ENCODE results near the gene SPOP.
"Not testable (repeated sequence)": the region's sequence is repeated elsewhere in the genome, so short reads cannot be mapped to it uniquely, and the experiment has no call there.

The SPOP gene

DNA sequence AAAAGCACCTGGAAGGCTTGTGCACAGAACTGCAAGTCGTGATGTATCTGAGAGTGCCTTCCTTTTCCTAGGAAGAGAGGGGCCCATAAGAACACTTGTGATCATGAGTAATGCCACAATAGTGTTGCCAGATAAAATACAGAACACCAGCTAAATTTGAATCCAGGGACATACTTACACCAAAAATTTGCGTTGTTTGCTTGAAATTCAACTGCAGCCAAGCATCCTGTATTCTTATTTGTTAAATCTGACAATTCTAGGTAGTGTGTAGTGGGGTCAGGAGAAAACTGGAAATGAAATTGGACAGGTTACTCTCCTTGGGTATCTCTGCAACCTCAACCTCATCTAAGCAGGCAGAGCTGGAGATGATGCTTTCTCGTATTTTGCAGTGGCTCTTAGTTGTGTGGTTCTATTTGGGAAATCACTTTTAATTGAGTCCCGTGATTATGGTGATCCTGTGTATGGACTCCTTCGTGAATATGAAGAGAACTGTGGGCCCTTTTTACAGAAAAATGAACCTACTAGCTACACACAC lies 17.9 kb upstream of the SPOP start:
- DNase-seq: no peak

DNA sequence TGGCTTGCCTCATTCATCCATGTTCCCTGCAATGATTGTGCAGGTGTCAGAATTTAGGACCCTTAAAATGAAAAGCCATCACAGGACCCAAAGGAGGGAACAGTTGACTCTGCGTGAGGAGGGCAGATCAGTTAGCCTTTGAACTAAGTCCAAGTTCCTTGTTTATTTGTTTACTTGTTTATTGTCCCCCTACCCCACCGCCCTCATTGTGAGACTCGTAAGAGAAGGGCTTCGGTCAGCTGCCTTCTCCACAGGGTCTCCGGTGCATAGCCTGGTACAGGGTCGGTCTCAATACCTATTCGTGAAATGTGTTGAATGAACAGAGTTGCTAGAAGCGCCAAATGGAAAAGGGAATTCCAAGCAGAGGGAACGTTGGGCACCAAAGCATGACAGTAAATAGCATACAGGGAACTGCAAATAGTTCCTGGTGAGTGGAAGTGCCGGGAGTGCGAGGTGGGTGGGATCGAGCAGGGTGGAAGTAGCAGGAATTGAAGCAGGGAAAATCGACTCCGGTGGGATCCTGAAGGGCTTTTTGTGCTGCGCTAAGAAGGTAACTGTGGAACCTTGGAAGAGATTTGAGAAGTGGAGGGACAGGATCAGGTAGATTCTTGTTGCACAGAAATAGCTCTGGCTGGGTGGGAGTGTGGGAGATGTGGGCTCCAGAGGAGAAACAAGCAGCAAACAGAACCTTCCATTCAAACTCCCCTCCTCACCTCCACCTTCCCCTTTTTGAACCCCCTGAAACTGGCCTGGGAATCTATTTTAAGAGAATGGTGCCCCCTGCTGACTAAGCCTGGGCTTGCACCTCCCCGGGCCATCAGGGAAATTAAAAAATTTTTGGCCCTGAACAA lies 17.2 kb upstream of the SPOP start:
- DNase-seq: peak; percentile 76

DNA sequence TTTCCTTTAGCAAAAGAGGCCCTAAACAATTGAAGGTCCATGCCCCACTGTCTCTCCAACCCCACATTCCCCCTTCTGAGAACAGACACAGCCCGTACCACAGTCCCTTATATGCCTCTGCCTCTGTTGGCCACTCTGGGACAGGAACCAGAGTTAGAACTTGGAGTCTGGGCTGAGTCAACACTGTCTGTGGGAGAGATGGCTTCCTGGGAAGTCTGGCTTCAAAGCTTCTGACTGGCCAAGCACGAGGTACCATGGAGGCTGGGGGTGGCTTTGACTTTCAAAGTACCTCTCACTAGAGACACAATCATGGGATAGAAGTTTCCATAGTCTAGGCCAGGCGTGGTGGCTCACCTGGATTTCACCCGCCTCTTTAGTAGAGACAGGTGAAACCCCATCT lies 14.9 kb upstream of the SPOP start:
- no peak for DNase-seq

DNA sequence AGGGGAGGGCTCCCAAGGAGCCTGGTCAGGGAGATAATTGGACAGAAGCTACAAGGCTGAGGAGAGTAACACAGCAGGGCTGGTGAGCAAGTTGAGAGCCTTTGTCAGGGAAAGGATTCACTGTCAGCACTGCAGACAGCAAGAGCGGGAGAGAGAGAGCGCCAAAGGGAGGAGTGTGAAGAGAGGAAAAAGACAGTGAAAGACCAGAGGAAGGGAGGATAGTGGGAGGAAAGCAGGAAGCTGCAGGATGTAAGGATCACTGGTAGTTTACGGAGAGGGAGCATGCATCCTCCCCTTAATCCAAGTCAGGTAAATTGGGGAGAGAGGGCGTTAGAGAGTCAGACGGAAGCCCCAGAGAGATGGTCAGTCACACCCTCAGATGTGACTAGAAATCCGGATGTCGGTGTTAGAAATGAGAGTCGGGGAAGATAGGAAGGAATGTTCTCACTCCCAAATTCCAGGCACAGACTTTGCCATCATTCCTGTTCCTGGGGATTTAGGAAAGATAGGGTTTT lies 13.8 kb upstream of the SPOP start:
- DNase-seq: no peak

DNA sequence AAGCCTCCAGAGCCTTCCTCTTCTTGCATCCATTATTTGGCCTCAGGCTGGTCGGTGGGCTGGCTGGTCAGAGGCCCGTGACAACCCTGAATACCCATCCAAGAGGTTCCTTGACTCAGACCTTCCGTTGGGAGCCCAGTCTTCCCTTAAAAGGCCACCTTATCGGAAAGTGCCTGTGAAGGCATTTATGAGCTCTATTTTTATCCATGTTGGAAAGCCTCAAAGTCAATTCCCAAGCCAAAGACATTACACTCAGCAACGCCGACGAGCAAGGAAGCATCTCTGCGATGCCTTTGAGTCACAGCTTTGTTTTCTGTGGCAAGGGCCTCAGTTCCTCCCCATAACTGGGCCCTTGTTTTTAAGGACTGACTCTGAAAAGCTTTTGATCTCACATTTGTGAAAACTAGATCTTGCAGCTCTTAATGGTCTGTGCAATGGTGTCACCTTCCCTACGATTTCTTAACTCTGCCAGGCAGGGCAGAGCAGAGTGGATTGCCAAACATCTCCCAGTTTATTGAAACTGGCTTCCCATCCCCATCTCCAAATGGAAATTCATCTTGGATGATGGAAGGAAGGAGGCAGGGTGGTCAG lies 13.3 kb upstream of the SPOP start:
- no peak for DNase-seq

DNA sequence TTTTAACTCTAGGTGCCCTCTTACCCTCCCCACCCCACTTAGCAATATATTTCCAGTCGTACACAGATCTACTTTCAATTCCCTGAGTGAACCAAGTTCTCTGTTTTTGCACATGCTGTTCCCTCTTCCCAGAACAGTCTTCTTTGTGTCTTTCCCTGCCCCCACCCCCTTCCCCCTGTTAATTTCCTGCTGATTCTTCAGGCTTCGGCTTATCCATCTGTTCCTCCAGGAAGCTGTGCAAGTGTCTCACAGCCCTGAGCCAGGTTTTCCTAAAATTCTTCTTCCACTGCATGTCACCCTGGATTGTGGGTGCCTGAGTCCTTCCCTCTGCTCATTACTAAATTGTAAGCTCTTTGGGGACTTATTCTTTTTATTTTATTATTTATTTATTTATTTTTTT lies 12.4 kb upstream of the SPOP start:
- DNase-seq: no peak

DNA sequence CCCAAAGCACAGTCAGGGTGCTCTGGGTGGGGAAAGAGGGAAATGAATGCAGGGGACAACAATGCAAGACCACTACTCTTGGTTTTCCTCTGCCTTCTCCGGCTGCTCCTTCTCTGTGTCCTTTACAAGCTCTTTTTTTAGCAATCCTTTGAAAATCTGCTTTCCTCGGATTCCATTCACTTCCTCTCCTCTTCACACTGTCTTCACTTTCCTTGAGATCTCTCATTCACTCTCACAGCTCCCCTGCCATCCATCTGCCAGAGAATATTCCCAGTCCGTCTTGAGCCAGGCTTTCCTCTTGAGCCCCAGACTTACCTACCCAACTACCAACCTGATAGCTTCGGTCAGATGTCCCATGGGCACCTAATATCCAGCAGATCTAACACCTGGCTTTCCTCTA lies 11.0 kb upstream of the SPOP start:
- no peak for DNase-seq

DNA sequence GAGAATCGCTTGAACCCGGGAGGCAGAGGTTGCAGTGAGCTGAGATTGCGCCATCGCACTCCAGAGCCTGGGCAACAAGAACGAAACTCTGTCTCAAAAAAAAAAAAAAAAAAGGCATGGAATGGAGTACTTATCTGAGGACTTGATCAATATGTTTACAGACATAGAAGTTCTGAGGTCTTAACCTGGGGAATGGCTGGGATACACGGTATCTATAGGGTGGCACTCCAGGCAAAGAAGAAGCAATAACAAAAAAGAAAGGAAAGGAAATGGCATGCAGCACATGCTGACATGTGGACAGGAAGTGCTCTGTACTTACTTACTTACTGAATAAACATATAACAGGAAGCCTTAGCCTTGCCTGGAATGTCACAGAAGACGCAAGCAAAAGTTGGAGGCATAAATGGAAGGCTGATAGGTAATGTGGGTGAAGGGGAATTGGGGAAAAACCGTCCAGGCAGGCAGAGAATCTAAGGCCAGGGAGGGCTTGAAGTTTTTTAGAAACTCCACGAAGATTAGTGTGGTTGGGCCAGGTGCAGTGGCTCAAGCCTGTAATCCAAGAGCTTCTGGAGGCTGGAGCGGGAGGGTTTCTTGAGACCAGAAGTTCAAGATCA lies 10.1 kb upstream of the SPOP start:
- DNase-seq: peak; percentile 19

DNA sequence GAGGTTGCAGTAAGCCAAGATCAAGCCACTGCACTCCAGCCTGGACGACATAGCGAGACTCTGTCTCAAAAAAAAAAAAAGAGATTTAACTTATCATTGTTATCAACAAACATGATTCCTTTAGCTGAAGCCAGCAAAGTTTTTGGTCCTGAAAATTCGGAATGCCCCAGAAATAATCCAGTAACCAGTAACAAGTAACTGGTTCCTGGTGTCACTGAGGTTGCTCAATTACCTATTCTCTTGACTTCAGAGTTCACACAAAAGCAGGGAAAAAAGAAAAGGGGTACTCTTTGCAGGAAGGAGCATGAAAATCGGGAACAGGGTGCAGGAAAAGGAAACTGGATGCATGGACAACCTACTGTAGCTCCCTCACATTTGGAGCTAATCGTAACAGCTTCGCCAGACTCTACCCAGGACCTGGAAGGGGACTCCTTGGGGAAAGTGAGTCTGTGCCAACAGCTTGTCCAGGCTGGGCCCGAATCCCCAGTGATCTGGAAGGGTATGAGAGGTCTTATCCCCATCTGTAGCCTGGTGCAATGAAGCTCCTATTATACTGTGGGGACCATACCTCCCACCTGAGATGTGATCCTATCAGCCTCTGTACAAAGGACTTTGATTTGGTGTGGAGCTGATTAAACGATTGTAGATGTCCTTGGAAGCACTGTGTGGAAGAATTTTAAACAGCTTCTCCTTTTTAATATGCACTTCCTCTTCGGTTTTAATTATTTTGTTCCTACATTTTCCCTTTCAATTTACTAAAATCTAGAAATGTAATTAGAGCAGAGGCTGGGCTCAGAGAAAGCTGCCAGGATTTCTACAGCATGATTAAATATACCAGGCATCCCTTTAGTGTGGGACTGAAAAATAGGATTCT lies 3.4 kb upstream of the SPOP start:
- no peak for DNase-seq

DNA sequence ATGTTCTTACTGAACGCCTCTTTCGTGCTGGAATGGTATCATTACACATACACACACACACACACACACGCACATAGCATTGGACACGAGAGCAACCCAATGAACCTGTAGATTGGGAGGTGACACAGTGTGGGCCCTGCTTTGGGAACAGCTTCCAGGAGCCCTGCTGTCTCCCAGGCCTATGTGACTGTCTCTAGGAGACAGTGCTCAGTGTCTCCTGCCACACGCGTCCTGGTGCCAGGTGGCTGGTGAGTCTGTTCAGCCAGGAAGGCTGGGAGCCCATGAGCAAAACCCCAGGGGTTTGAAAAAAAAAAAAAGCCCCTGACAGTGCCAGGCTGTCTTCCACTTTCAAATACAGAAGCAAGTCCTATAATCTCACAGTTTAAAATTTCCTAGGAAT lies 2.4 kb upstream of the SPOP start:
- DNase-seq: no peak

DNA sequence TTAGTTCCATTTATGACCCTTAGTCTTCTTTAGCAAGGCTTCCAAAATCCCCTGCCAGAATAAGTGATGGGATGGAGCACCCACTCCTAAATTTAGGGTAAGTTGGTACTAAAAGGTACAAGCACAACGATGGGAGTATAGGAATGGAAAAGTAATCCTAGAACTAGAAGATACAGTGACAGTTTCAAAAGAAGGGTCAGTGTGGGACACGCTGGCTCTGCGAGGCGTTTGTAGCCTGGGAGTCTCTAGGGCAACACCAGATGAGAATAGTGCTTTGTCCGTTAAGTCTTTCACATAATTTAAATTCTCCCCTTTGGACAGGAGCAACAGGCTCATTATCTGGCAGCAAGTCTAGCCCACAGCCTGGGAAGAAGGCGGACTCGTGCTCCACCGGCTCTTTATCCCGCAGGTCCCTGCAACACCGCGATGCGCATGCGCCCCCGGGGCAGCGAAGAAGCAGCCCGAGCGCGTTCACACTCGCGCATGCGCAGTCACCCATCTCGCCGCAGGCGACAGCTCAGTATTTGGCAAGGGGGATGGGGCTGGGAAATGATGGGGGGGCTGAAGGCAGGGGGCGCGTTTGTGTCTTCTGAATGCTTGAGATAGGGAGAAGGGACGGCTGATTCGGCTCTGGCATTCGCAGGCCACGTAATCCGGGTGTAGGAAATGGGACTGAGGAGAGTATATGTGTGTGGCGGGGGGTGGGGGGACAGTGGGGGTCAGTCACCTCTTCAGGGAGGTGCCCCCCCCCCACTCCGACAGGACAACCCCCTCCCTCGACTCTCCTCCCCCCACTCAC lies 564 bp downstream of the SPOP start:
- peak; percentile 97 for DNase-seq

DNA sequence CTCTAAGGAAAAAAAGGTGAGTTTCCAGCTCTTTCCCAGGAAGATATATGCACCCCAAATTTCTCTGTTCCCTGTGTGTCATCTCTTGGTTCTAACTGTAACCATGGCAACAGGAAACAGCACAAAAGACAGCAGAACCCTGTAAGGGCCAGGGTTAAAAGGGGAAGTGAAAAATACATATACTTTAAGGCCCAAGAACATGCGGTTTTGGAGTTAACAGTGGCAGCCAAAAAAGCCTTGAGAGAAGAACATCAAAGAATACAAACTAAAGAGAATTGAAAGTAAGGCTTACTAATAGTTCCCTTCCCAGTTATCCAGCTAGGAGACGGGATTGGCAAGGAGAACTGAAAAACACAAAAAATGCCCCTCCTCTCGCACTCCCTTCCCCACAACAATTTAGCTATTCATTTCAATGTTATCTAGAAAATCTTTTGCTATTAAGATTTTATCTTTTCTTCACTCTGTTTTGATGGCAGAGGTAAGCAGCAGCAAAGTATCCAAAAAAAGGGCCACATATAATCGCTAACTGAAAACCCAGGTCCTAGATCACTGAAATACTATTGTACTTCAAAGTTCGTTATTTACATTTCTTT lies 1.5 kb downstream of the SPOP start:
- peak; percentile 21 for DNase-seq

DNA sequence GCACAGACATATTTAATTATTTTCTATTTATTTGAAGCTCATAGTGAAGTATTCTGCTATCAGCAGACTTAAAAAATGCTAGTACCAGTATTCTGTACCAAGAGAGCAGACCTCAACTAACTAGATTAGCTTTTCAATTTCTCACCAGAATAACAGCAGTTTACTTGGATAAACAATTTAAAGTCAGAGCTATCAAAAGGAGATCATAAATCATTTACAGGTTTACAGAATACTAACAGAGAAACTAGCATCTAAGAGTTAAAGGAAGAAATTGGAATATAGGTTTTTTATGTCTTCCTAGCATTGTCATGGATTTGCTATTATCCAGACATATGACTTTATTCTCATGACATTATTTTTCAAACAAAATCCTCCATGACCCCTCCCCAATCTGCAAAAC lies 3.4 kb downstream of the SPOP start:
- no peak for DNase-seq

DNA sequence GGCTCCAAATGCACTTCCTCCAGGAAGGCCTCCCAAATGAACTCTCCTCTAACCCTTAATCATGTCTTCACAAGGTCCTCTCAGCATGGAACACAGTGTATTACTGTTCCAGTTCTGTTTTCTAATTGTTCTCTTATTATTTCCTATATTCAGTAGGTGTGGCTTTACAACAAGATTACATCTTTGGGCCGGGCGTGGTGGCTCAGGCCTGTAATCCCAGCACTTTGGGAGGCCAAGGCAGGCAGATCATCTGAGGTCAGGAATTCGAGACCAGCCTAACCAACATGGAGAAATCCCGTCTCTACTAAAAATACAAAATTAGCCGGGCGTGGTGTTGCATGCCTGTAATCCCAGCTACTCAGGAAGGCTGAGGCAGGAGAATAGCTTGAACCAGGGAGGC lies 4.2 kb downstream of the SPOP start:
- DNase-seq: not testable (repeated sequence)

DNA sequence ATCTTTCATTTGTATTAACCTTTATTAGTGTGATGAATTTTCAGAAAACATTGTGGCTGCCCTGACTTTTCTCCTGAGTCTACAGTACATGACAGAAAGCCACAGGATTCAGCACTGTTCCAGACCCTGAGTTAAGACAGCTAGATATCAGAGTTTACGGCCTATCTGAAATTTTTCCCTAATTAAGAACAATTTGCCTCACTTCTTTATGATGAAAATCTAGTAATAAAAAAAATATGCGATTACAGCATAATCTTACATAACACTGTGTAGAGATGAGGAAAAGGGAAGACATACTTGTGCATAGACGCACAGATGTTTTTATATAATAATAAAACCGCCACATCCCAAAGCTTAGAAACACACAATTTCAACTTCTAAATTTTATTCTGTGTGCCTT lies 7.3 kb downstream of the SPOP start:
- DNase-seq: no peak

DNA sequence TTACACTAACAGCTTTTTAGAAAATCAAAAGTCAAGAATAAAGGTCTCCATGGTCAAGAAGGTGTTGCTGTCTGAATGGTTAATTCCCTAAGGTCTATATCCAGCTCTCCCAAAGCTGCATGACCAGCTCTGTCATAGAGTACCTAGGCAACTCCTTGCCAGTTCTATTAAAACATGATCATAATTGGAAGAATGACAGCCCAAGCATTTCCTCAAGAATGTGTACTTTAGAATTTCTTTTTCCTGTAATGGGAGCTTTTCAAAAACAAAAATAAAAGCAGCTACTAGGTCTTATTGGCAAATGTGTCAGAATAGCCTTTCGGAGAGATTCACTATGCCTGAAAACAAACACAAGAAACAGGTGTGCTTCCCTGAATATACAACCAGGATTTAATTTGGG lies 7.9 kb downstream of the SPOP start:
- DNase-seq: no peak

DNA sequence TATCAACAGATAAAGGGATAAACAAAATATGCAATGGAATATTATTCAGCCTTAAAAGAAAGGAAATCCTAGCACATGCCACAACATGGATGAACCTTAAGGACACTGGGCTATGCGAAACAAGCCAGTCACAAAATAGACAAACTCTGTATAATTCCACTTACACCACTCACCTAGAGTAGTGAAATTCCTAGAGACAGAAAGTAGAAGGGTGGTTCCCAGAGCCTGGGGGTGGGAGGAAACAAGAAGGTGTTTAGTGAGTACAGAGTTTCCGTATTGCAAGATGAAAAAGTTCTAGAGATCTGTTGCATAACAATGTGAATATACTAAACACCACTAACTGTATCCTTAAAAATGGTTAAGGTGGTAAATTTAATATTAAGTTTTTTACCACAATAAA lies 10.0 kb downstream of the SPOP start:
- no peak for DNase-seq

DNA sequence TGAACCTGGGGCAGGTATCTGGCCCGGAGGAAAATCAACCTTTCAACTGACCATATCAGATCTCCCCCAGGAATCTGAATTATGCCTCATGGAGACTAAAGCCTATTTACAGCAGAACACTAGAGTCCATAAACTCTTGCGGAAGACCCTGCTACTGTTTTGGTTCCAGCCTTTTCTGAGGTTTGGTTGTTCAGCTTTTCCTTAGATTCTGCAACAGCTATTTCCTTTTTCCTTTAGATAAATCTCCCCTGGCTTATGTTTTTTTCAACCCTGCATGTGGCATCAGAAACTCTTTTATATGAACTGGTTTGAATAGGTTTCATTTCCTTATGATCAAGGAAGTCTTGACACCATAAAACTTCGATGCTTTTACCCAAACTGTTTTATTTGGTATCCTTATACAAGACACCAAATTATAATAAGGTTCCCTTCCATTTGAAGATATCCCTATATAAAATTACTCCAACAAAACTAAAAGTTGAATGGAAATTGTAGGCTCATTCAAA lies 13.1 kb downstream of the SPOP start:
- DNase-seq: no peak

DNA sequence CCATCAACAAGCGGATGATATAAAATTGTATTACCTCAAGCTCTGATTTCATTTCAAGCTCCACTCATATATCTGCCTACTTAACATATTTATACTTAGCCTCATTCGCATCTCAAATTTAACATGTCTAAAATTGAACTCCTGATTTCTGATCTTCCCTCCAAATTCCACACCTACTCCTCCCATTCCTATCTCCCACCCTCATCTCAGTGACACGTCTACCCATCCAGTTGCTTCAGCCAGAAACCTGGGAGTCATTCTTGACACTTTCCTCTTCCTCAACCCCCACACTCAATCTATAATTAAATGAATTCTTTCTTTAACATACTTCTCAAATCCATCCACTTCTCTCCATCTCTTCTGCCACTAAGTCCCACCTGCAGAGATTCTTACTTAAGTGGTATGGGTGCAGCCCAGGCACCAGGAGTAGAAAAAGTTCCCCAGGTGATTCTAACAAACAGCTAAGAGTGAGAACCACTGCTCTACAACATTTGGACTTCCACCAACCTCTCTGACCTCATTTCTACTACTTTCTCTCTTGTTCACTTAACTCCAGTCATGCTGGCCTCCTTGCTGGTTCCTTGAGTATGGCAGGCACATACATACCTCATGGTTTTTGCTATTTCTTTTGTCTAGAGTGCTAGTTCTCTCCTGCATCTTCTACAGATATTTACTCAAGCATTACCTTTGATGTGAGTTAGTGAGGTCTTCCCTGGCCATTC lies 18.1 kb downstream of the SPOP start:
- no peak for DNase-seq

DNA sequence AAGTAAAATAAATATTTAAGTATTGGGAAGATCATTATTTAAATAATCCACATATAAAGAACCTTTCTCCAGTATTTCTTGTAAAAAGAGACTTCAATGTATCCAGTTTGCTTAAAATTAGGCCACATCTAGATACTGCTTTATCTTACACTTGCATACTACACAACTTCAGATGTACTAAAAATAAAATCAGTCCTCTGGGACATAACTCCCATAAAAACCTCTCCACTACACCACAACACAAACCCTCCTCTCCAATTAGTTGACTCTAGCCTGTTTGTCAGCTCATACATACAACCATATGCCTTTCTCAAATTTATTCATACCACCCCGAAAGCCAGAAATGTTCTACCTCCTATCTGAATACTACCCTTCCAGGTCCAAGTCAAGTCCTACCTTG lies 21.6 kb downstream of the SPOP start:
- DNase-seq: no peak

DNA sequence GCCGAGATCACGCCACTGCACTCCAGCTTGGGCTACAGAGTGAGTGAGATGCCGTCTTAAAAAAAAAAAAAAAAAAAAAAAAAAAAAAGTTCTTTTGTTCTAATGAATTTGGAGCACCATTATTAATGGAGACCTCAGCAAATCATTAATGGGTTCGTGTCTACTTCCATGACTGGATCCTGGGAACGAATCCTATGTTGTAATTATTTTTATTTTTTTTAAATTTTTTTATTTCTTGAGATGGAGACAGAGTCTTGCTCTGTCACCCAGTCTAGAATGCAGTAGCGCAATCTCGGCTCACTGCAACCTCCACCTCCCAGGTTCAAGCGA lies 30.7 kb downstream of the SPOP start:
- no peak for DNase-seq
